Heart right ventricle (tissue), 16 donors: Measurements from ENCODE around the gene ERF. TPM values are rescaled to one million over a fixed set of nuclear protein-coding genes. Genes with fewer than 3 reads are reported as not detected.

Experiments used
- ATAC-seq, 8 donors: fragments of 200-7000 bp; cut with Tn5 transposase; one replicate each; pipeline ENCODE4 v1.9.1; 2020; ENCODE audit warnings: mild to moderate bottlenecking in 8 of 8, moderate library complexity in 8 of 8, moderate number of reproducible peaks in 1 of 8
- DNase-seq, 2 donors: peaks; one replicate each; pipeline ENCODE4 v3.0.0-alpha.2; 2020
- H3K27ac ChIP-seq, 10 donors: fragments of 200-600 bp; sonication (generic) in 2 of 10; one replicate each; pipeline versions ENCODE4 v1.5.0 to v1.8.0; 2020 to 2022; ENCODE audit warnings: mild to moderate bottlenecking in 3 of 10
- H3K27me3 ChIP-seq, 7 donors: fragments of 200-600 bp; one replicate each; pipeline ENCODE4 v1.8.0; 2021 to 2022; ENCODE audit warnings: mild to moderate bottlenecking in 2 of 7
- H3K36me3 ChIP-seq, 9 donors: fragments of 200-600 bp; sonication (generic) in 1 of 9; one replicate each; pipeline versions ENCODE4 v1.5.0 to v1.8.0; 2020 to 2022; ENCODE audit warnings: mild to moderate bottlenecking in 2 of 9
- H3K4me1 ChIP-seq, 9 donors: fragments of 200-600 bp; sonication (generic) in 1 of 9; one replicate each; pipeline versions ENCODE4 v1.5.0 to v1.8.0; 2020 to 2022; ENCODE audit warnings: mild to moderate bottlenecking in 4 of 9
- H3K4me3 ChIP-seq, 10 donors: fragments of 200-600 bp; sonication (generic) in 2 of 10; one replicate each; pipeline versions ENCODE4 v1.5.0 to v1.8.0; 2020 to 2022; ENCODE audit warnings: mild to moderate bottlenecking in 7 of 10, moderate library complexity in 2 of 10
- H3K9me3 ChIP-seq, 11 donors: fragments of 200-600 bp in 10 of 11; sonication (generic) in 2 of 11; one replicate each; pipeline versions ENCODE4 v1.5.0 to v1.8.0; 2013 to 2022; ENCODE audit warnings: mild to moderate bottlenecking in 2 of 11, control low read depth in 1 of 11, moderate library complexity in 1 of 11
- WGBS, 2 donors: extraction: QIAGEN DNeasy Blood & Tissue Kit; methylation state at CpG; one replicate each; pipeline ENCODE4 v1.1.7; 2013; ENCODE audit warnings: inconsistent platforms in 1 of 2; 5-methylcytosine and 5-hydroxymethylcytosine counted together
- intact Hi-C, 10 donors: fragments of 100-400 bp; cut with DNase I; formaldehyde crosslinking; loops; one replicate each; pipeline versions ENCODE4 v1.11.1 to v1.14.2; 2022
- polyA plus RNA-seq, 2 donors: library from polyadenylated mRNA; stranded (reverse); fragments of 200-250 nt; gene quantifications; one replicate each; pipeline ENCODE4 v1.2.3, GENCODE V29; 2013
- total RNA-seq, 10 donors: library from RNA; stranded (reverse); fragmentation: NEBNext Ultra II Directional in 3 of 10; extraction: Animal tissue kit (Norgen Biotek cat#: 25700) in 3 of 10; gene quantifications; one replicate each; pipeline versions ENCODE4 v1.2.1 to v1.2.4, GENCODE V29; 2021 to 2023
- TF ChIP-seq, protein P1 (sequence below), 9 donors: fragments of 200-600 bp; sonication (generic) in 2 of 9; IDR thresholded peaks; one replicate each; pipeline versions ENCODE4 v1.5.0 to v1.8.0; 2021 to 2022; ENCODE audit warnings: antibody characterized with exemption in 9 of 9, mild to moderate bottlenecking in 5 of 9, moderate library complexity in 1 of 9
- donor health status: Arrhythmogenic right ventricular cardiomyopathy.
- donor health status: ischemic (EF 13 %, LVEDD 7.1; RV severe dilation, severe dysfunction).
- donor health status: healthy with polysubstance abuse.
- donor health status: DM: no; HTN: yes; CAD: no.
- donor health status: DM: no; HTN: no; CAD: no.
- donor health status: ischemic (EF 25% LVEDD 6.9; RV normal size, moderate dysfunction).
- donor health status: ischemic (EF 25% LVEDD 5.7; RV mildly dilated, moderate dysfunction).
- donor health status: healthy.
- donor health status: DM: yes; HTN: yes; CAD: no.
- donor health status: Ischemic cardiomyopathy.
- donor health status: ischemic (EF 35%, LVEDD 5.7; RV mildly dilated, moderate dysfunction).
- donor health status: nonischemic (EF 11% LVEDD 7.7; RV severe dilation, severe dysfunction).
- donor health status: DM: yes; HTN: yes; CAD: no.
- donor health status: PGD.
- donor health status: ischemic (EF 29% LVEDD 5.4; RV normal size, mild dysfunction).
- donor health status: nonischemic (EF 23%, LVEDD 6.1; RV moderate dilation, normal function).

The ERF gene
- total and polyA plus RNA-seq, 12 donors: 29.8 to 49.0 (median 32.9) TPM

DNA sequence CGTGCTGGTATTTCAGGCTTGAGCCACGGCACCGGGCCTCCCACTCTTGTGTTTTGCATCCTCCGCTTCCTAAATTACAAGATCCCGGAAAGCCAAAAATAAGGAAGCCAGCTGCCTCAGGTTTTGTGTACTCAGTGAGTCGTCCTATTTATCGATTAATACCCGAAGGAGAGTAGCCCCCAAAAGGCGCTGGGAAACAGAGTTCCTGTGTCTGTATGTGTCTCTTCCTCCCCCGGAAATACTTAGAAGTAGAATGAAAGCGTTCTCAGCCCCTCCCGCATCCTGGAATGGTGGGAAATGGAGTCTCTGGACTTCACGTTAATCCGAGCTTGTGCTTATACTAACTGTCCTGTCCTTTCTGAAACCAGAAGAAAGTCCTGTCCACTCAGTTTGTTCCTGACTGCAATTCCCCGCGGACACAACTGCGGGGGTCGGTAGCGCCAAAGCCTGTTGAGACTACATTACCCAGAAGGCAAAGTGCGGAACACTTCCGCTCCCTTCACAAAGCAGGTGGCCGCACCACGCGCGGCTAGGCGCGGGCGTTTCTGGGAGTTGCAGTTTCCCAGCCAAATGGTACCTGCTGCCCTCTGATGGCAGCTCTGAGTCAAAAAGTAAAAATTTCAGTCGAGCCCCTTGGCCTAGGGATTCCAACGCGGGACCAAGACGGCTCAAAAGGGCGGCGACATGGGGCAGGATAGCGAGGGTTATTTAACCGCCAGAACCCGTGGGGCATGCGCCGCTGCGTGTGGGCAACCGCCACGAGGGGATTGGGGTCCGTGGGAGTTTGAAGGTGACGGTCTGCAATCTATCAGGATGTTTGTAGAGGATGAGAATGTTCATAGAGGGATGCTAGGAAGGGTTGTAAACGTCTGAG, 10.3 kb downstream of the ERF start:
- H3K4me1 ChIP-seq: peaks cover 17 to 81% (median 65%) of the 10 kb centered on the region in 9 donors

DNA sequence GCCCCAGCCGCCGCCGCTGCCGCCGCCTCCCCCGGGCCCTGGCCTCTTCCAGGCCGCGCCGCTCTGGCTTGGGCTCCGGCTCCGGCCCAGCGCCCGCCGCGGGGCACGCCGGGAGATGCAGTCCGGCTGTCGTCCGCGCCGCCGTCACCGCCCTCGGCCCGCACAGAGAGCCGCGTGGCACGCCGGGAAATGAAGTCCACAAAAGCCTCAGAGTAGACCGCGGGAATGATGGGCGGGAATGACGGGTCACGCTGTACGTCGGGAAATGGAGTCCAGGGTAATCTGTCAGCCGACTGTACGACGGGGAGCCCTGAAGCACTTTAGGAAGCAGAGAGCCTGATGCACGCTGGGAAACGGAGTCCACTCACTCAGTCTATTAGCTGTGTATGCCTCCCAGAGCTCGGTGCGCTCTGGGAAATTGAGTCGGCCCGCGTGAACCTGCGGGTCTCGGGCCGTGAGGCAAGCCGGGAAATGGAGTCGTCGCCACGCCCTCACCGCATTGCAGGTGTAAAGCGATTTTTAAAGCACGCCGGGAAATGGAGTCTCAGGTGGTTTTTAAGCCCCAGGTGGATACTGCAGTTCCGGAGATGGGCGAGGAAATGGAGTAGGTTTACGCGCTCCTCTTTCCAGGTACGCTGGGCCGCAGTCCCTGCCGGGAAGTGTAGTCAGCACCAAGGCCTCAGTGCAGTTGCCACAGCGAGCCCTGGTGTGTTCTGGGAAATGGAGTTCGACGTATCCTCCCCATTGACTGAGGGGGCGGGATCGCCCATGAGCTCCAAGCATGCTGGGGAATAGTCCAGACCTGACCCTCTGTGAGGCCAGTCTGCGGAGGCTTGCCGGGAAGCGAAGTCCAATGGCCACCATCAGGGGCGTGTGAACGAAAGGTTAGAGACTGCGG, 12.2 kb downstream of the ERF start, which contains the start of gene GSK3A:
GSK3A (minus strand) TSS at position 91 of the 898 bp plus-strand sequence. CDS start 137 bp downstream, outside the sequence.
- H3K27me3 ChIP-seq: no peaks in the 10 kb centered on the region
- H3K4me3 ChIP-seq: peak within 1 kb of the TSS; percentile 76 to 95 (median 86)
- H3K27ac ChIP-seq: peak within 1 kb of the TSS; percentile 81 to 100 (median 90)
- TF ChIP-seq, protein P1, sequence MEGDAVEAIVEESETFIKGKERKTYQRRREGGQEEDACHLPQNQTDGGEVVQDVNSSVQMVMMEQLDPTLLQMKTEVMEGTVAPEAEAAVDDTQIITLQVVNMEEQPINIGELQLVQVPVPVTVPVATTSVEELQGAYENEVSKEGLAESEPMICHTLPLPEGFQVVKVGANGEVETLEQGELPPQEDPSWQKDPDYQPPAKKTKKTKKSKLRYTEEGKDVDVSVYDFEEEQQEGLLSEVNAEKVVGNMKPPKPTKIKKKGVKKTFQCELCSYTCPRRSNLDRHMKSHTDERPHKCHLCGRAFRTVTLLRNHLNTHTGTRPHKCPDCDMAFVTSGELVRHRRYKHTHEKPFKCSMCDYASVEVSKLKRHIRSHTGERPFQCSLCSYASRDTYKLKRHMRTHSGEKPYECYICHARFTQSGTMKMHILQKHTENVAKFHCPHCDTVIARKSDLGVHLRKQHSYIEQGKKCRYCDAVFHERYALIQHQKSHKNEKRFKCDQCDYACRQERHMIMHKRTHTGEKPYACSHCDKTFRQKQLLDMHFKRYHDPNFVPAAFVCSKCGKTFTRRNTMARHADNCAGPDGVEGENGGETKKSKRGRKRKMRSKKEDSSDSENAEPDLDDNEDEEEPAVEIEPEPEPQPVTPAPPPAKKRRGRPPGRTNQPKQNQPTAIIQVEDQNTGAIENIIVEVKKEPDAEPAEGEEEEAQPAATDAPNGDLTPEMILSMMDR (IDR thresholded peaks at IDR 0.05): peak in 3 of 9 donors; percentile 11 to 40 (median 18)
- intact Hi-C loops: loop anchor here in 2 of 10 donors (1.0 to 10.0 kb wide), 3 partner anchors 22 to 192 kb away; partner anchors contain the start of genes MEGF8 (in 1 of the 2) and ZNF526 (in 1 of the 2)
- H3K36me3 ChIP-seq: peaks cover 0 to 38% (median 0%) of the 10 kb centered on the region in 9 donors
- WGBS, 2 donors: 0% methylated on average over 70 to 76 of the region's 76 CpGs
- peaks cover 17 to 71% (median 57%) of the 10 kb centered on the region in 9 donors for H3K4me1 ChIP-seq
- ATAC-seq (peak; percentile 84 to 93 (median 90)), DNase-seq (peak; percentile 97 to 99)
- no peaks in the 10 kb centered on the region for H3K9me3 ChIP-seq

More for the DNA sequence above, 10.3 kb downstream of the ERF start:
- Histone ChIP-seq H3K27ac (peak overlapping the region; percentile 72 to 100 (median 90)), H3K9me3 (no peaks in the 10 kb centered on the region), H3K36me3 (peaks cover 0 to 41% (median 6%) of the 10 kb centered on the region in 9 donors), H3K4me3 (peak overlapping the region; percentile 46 to 95 (median 86)), H3K27me3 (no peaks in the 10 kb centered on the region)
- WGBS, 2 donors: 2% methylated on average over 45 of the region's 45 CpGs
- ATAC-seq (peak; percentile 25 to 64 (median 46)), DNase-seq (peak; percentile 90 to 93)
- intact Hi-C loops: loop anchor here in 7 of 10 donors (1.0 to 10.0 kb wide), 7 partner anchors 34 to 190 kb away; partner anchors contain the start of gene MEGF8 (in 1 of the 7)
- TF ChIP-seq, protein P1 (IDR thresholded peaks at IDR 0.05): peak; percentile 45 to 88 (median 67)

DNA sequence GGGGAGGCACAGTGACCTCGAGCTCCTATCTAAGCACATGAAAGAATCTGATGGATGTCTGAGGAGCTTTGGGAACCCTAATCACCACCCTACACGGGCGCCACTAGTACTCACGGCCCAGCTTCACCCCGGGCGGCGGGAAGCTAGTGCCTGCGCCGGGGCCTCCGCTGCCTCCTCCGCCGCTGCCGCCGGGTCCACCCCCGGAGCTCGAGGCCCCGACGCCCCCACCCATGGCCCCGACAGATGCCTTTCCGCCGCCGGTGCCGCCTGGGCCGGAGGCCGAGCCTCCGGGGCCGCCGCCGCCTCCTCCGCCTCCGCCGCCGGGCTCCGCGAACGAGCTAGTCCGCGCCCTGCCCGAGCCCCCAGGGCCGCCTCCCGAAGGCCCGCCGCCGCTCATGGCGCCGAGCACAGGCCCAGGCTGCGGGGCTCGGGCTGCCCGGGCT, 12.8 kb downstream of the ERF start:
- Histone ChIP-seq H3K27ac (peak overlapping the region; percentile 81 to 100 (median 90)), H3K36me3 (peaks cover 0 to 41% (median 0%) of the 10 kb centered on the region in 9 donors), H3K4me1 (peaks cover 15 to 64% (median 50%) of the 10 kb centered on the region in 9 donors), H3K4me3 (peak overlapping the region; percentile 76 to 95 (median 86)), H3K9me3 (no peaks in the 10 kb centered on the region), H3K27me3 (no peaks in the 10 kb centered on the region)
- intact Hi-C loops: loop anchor here in 2 of 10 donors (1.0 to 10.0 kb wide), 2 partner anchors 22 to 193 kb away; partner anchors contain the start of gene ZNF526 (in 1 of the 2)
- 1% methylated on average over 49 of the region's 49 CpGs for WGBS, 2 donors
- TF ChIP-seq, protein P1 (IDR thresholded peaks at IDR 0.05): no peak
- no peak for DNase-seq
- no peak for ATAC-seq
